HEK293 (cell line): ENCODE measurements around the gene DDB1.

Source experiments
- ZNF16 ChIP-seq: fragments of 450-650 bp; formaldehyde crosslinking; IDR thresholded peaks from 2 replicates; pipeline ENCODE4 v1.5.1; 2016; ENCODE audit warnings: low read depth, missing biosample characterization, missing genetic modification characterization
- ZNF747 ChIP-seq: fragments of 450-650 bp; formaldehyde crosslinking; IDR thresholded peaks from 2 replicates; pipeline ENCODE4 v1.5.1; 2016; ENCODE audit warnings: missing biosample characterization, missing genetic modification characterization

GRCh38 chr11:61380884-61381283, 48.0 kb upstream of the DDB1 start:
- TF ChIP-seq ZNF747 (tag by site-specific recombination): no peak
- no peak for TF ChIP-seq ZNF16
